ENCODE measurements around the gene TEC.
"Not testable (repeated sequence)": the region's sequence is repeated elsewhere in the genome, so short reads cannot be mapped to it uniquely, and the experiment has no call there.

TEC gene

GRCh38 chr4:48195853-48196252 is 73.8 kb downstream of the TEC start:
- DNase-seq (ENCODE audit: low spot score): no peak

- DNase-seq (ENCODE audit: low spot score): no peak
Observed at GRCh38 chr4:48195374-48195773, 74.3 kb downstream of the TEC start.

DNA sequence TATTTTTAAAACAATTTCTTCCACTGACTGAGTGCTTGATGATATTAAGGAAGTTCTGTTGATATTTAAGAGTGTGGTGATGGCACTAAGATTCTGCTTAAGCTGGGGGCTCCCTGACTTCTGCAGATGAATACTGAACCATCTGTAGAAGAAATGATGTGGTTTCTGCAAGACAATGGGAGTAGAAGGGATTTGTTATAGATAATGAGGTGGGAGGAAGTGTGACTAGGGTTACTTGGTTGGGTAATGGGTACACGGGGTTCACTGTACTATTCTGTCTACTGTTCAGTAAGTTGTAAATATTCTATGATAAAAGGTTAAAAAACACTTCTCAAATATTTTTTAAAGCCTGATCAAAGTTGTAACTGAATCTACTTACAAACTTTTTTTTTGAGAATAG is 74.7 kb downstream of the TEC start:
- DNase-seq (ENCODE audit: low spot score): no peak

GRCh38 chr4:48193921-48194468 is 75.6 kb downstream of the TEC start:
- no peak for DNase-seq (ENCODE audit: low spot score)

- no peak for DNase-seq (ENCODE audit: low spot score)
Observed at GRCh38 chr4:48193096-48193836, 76.4 kb downstream of the TEC start.

GRCh38 chr4:48191758-48192157 is 77.9 kb downstream of the TEC start:
- no peak for DNase-seq (ENCODE audit: low spot score)

- DNase-seq (ENCODE audit: low spot score): no peak
Observed at GRCh38 chr4:48190839-48191238, 78.8 kb downstream of the TEC start.

DNA sequence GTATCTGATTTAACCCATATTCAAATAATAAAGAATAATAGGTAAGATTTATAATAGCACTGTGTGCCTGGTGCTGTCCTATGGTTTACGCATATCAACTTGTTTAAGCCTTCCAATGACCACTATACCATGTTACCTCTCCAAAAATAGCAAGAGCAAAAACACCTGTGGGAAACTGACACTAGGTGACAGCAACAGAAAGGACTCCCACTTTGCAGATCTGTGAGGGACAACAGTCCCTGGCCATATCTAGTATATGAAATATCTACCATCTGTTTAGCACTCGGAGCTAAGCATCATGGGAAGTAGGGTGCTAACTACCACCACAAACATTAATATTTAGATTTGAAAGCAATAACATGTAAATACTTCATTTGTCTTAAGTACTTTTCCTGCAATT is 79.9 kb downstream of the TEC start:
- no peak for DNase-seq (ENCODE audit: low spot score)

GRCh38 chr4:48188390-48188789 is 81.2 kb downstream of the TEC start:
- no peak for DNase-seq (ENCODE audit: low spot score)

- DNase-seq (ENCODE audit: low spot score): no peak
Observed at GRCh38 chr4:48187813-48188212, 81.8 kb downstream of the TEC start.

DNA sequence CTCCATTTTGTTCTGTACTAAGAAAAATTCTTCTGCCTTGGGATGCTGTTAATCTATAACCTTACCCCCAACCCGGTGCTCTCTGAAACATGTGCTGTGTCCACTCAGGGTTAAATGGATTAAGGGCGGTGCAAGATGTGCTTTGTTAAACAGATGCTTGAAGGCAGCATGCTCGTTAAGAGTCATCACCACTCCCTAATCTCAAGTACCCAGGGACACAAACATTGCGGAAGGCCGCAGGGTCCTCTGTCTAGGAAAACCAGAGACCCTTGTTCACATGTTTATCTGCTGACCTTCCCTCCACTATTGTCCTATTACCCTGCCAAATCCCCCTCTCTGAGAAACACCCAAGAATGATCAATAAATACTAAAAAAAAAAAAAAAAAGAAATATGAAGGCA is 82.6 kb downstream of the TEC start:
- DNase-seq (ENCODE audit: low spot score): not testable (repeated sequence)

GRCh38 chr4:48186394-48186793 is 83.2 kb downstream of the TEC start:
- not testable (repeated sequence) for DNase-seq (ENCODE audit: low spot score)

DNA sequence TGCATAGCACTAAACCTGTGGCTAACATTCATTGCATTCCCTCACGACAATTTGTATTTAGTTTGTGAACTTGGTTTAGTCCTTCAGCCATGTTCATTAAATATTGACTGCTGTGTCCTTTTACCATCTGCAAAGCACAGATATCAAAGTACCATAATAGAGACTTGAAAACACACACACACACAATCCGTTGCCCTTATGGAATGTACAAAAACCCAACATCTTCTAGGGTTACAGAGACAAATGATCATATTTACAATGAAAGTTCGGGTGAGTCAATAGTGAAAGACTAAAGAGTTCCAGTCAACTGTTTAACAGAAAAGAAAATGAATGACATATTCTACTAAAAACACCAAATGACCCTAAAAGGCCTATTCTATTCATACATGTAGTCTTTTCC is 84.8 kb downstream of the TEC start:
- DNase-seq (ENCODE audit: low spot score): no peak

DNA sequence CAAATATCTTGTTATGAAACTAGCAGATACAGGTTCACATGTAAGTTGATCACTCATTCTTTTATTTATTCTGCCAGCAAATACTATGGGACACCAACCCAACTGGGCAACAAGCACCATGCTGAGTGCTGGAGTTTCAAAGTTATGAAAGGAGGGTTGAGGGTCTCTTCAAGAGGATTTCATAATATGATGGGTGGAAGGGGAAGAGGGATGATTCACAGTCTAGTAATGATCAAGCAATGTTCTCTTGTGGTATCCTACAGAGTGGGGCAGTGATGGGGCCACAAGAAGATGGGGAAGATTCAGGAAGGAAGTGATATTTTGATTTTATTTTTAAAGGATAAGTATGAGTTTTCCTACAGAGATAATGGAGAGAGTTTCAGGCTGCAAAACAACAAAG is 89.4 kb downstream of the TEC start:
- no peak for DNase-seq (ENCODE audit: low spot score)

DNA sequence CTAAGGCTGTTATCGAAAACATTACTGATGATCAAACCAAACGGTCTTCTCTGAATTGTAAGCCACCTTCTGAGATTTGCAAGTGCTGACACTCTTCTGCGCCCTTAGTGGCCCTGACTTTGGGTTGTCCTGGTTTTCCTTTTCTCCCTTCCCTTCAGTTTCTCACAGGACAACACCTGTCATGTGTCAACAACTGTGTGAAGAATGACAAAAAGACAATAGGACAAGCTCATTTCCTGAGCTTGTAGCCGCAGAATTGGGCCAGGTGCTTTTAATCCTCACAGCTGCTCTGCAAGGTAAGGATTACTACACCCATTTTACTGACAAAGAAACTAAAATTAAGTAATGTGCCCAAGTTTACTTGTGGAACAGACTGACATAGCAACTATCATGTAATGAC is 90.7 kb downstream of the TEC start:
- no peak for DNase-seq (ENCODE audit: low spot score)

DNA sequence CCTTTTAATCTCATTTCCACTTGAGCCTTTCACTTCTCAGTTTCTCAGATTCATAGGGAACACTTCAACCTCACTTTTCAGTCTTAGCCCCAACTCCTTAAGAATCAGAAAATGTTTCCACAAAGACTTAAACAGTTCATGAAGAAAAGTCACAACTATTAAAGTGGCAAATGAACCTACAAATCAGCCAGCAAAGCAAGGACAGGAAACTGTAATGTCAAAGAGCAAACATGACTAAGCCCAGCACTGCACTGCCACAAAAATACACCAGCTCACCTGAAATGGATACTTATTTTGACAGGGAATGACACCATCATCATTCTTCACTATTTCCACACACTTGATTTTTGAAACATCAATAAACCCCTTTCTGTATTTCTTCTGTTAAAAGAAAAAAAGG is 93.8 kb downstream of the TEC start:
- DNase-seq (ENCODE audit: low spot score): no peak

GRCh38 chr4:48175328-48175727 is 94.3 kb downstream of the TEC start:
- no peak for DNase-seq (ENCODE audit: low spot score)

DNA sequence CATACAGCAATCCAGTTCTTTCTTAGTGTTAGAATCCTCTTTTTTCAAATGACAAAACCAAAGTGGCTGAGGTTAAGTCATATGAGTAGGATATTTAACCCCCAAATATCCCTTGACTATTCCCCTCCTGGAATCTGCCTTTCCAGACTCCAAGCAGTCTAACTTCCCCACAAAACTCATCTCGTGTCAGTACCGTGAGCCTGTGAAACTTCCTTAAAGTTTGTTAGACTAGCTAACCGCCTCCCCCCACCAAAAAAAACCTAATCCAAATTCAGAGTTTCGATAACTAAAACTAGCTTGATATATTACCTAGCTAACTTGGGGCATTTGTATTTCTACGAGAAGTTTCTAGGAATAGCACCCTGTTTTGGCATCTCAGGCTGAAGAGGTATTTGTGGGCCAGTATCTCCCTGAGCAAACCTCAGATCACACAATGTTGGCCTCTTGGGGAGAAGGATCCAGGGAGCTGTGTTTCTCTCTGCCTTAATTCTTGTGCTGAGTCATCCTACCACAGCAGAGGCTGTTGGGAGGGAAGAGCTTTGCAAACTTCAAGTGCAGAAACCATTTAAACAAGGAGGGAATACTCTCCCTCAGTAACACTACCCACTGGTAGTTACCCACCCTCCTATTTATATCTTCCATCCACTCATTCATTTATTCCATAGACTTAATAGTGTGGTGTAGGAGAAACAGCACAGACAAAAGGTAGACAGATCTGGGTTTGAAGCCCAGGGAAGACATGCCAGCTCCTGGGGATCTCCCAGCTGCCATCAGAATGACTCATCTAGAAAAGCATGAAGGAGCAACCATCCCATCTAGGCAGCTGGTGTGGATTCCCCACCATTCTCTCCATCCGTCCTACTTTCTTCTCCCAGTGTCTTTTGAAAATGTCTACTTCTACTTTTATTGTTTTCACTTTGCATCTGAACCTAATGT is 96.3 kb downstream of the TEC start:
- DNase-seq (ENCODE audit: low spot score): no peak

GRCh38 chr4:48172651-48173050 is 97.0 kb downstream of the TEC start:
- no peak for DNase-seq (ENCODE audit: low spot score)

- DNase-seq (ENCODE audit: low spot score): no peak
Observed at GRCh38 chr4:48169636-48170035, 100.0 kb downstream of the TEC start.

DNA sequence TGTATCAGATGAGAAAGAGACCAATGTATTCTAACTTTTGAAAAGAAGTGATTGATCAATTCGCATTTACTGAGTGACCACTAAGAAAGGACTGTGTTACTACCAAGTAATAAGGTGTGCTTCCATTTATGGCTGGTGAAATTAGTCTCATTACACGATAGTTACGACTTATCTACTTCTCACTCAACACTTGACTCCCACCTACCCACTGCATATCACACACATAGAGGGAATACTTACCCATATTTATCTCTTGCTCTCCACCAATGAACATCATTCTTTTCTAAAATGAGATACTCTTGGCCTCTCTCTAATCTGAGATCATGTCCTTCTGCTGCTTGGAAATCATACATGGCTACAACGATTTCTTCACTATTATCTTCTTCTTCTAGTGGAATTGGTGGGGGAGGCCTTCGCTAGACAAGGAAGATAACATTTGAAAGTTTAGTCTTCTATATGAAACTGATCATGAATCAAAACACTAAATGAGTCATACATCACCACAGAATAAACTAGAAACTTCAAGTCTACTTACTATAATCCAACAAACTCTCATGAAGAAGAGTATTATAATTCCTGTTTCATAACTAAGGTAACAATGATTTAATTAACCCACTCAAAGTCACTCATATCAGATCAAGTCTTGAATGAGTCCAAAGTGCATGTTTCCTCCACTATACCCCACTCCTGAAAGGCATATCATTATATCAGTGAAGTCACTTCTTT is 101.9 kb downstream of the TEC start:
- DNase-seq (ENCODE audit: low spot score): no peak

DNA sequence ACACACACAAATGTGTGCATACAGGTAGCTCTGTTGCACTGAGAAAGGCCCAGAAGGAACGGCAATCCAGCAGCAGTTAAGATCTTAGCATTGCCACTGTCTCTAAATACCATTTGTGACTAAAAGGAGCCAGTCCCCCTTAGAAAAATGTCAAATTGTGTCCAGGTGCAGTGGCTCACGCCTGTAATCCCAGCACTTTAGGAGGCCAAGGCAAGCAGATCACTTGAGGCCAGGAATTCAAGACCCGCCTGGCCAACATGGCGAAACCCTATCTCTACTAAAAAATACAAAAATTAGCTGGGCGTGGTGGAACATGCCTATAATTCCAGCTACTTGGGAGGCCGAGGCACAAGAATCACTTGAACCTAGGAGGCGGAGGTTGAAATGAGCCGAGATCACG is 105.1 kb downstream of the TEC start:
- DNase-seq (ENCODE audit: low spot score): not testable (repeated sequence)
